Loucy (cell line): ENCODE measurements around the gene PIK3CB.

Source experiments
- H2AFZ ChIP-seq: fragments of 200-600 bp; sonication (generic); 2 replicates; pipeline ENCODE4 v1.6.0; 2016; ENCODE audit warnings: antibody characterized with exemption, mild to moderate bottlenecking, low read length, moderate library complexity
- H3F3A ChIP-seq: fragments of 200-600 bp; 2 replicates; pipeline ENCODE4 v1.6.0; 2016; ENCODE audit warnings: antibody characterized with exemption, low read depth, mild to moderate bottlenecking
- H3K27me3 ChIP-seq: fragments of 200-600 bp; sonication (generic); 2 replicates; pipeline ENCODE4 v1.6.1; 2014; ENCODE audit warnings: low read length, mild to moderate bottlenecking; ENCODE audit not compliant: insufficient read depth, poor library complexity, severe bottlenecking
- H3K36me3 ChIP-seq: fragments of 200-600 bp; sonication (generic); 2 replicates; pipeline ENCODE4 v1.6.1; 2016; ENCODE audit warnings: low read length; ENCODE audit not compliant: insufficient read depth
- H3K4me1 ChIP-seq: fragments of 200-600 bp; sonication (generic); 2 replicates; pipeline ENCODE4 v1.5.1; 2014; ENCODE audit warnings: low read length, mild to moderate bottlenecking; ENCODE audit not compliant: insufficient read depth, poor library complexity, severe bottlenecking
- H3K4me2 ChIP-seq: fragments of 200-600 bp; sonication (generic); 2 replicates; pipeline ENCODE4 v1.6.0; 2014; ENCODE audit warnings: antibody characterized with exemption, low read length, low read depth, mild to moderate bottlenecking; ENCODE audit not compliant: poor library complexity, severe bottlenecking
- H3K4me3 ChIP-seq: fragments of 200-600 bp; sonication (generic); 2 replicates; pipeline ENCODE4 v1.5.1; 2014; ENCODE audit warnings: low read length, mild to moderate bottlenecking, mixed read lengths; ENCODE audit not compliant: poor library complexity, severe bottlenecking
- H3K79me2 ChIP-seq: fragments of 200-600 bp; sonication (generic); 2 replicates; pipeline ENCODE4 v1.6.1; 2014; ENCODE audit warnings: low read length; ENCODE audit not compliant: insufficient read depth
- H3K9ac ChIP-seq: fragments of 200-600 bp; sonication (generic); 2 replicates; pipeline ENCODE4 v1.6.0; 2014; ENCODE audit warnings: mild to moderate bottlenecking, low read depth, low read length, moderate library complexity; ENCODE audit not compliant: poor library complexity, severe bottlenecking
- H3K9me2 ChIP-seq: fragments of 200-600 bp; sonication (generic); replicated peaks from 2 replicates; pipeline ENCODE4 v1.6.1; 2016; ENCODE audit warnings: low read depth, low read length, mixed read lengths
- H3K9me3 ChIP-seq: fragments of 200-600 bp; sonication (generic); 2 replicates; pipeline ENCODE4 v1.6.1; 2014; ENCODE audit warnings: mild to moderate bottlenecking, antibody characterized with exemption, low read length, low read depth; ENCODE audit not compliant: insufficient read depth
- H4K20me1 ChIP-seq: fragments of 200-600 bp; sonication (generic); 2 replicates; pipeline ENCODE4 v1.6.0; 2014; ENCODE audit warnings: antibody characterized with exemption, low read length, mild to moderate bottlenecking; ENCODE audit not compliant: insufficient read depth, poor library complexity, severe bottlenecking
- CTCF ChIP-seq: fragments of 200-600 bp; sonication (generic); conservative IDR thresholded peaks from 2 replicates; pipeline ENCODE4 v1.5.1; 2014; ENCODE audit warnings: mild to moderate bottlenecking, antibody characterized with exemption, low read length
- EZH2phosphoT487 ChIP-seq: fragments of 200-600 bp; IDR thresholded peaks from 2 replicates; pipeline ENCODE4 v1.6.1; 2018; ENCODE audit warnings: antibody characterized with exemption, mild to moderate bottlenecking, moderate library complexity, borderline replicate concordance

The PIK3CB gene

GRCh38 chr3:138748190-138748589 is 86.5 kb downstream of the PIK3CB start:
- Histone ChIP-seq H3K9me3 (no peaks in the 10 kb centered on the region), H3F3A (no peaks in the 10 kb centered on the region), H3K79me2 (no peaks in the 10 kb centered on the region), H3K4me3 (no peak overlapping the region), H3K9me2 (no peaks in the 10 kb centered on the region), H3K36me3 (peaks cover 19% of the 10 kb centered on the region; the same call in 1 of the 2 replicates), H3K4me2 (no peak overlapping the region), H3K27me3 (no peaks in the 10 kb centered on the region), H2AFZ (no peak overlapping the region), H3K4me1 (no peaks in the 10 kb centered on the region), H4K20me1 (no peaks in the 10 kb centered on the region), H3K9ac (no peak overlapping the region)
- TF ChIP-seq CTCF (no peak), EZH2phosphoT487 (no peak)

GRCh38 chr3:138747225-138747624 is 87.5 kb downstream of the PIK3CB start:
- Histone ChIP-seq H3K4me2 (no peak overlapping the region), H3K9me2 (no peaks in the 10 kb centered on the region), H3K36me3 (peaks cover 18% of the 10 kb centered on the region; the same call in 1 of the 2 replicates), H3K4me1 (no peaks in the 10 kb centered on the region), H4K20me1 (no peaks in the 10 kb centered on the region), H3K9me3 (no peaks in the 10 kb centered on the region), H3K79me2 (no peaks in the 10 kb centered on the region), H3K4me3 (no peak overlapping the region), H3K27me3 (no peaks in the 10 kb centered on the region), H3F3A (no peaks in the 10 kb centered on the region), H3K9ac (no peak overlapping the region), H2AFZ (no peak overlapping the region)
- TF ChIP-seq CTCF (no peak), EZH2phosphoT487 (no peak)

- H2AFZ ChIP-seq: no peak overlapping the region
- H3K9me3 ChIP-seq: no peaks in the 10 kb centered on the region
- H3K9me2 ChIP-seq: no peaks in the 10 kb centered on the region
- H3K27me3 ChIP-seq: no peaks in the 10 kb centered on the region
- TF ChIP-seq EZH2phosphoT487 (no peak), CTCF (no peak)
- no peaks in the 10 kb centered on the region for H3K79me2 ChIP-seq
- no peaks in the 10 kb centered on the region for H3K4me1 ChIP-seq
- no peaks in the 10 kb centered on the region for H3F3A ChIP-seq
- no peaks in the 10 kb centered on the region for H4K20me1 ChIP-seq
- H3K4me3 ChIP-seq: no peak overlapping the region
- H3K36me3 ChIP-seq: peaks cover 29% of the 10 kb centered on the region; the same call in 1 of the 2 replicates
- no peak overlapping the region for H3K4me2 ChIP-seq
- no peak overlapping the region for H3K9ac ChIP-seq
These were observed 94.7 kb downstream of the PIK3CB start for GRCh38 chr3:138740072-138740471.
